K562 (cell line): Measurements from ENCODE around the gene GLP1R. TPM values are rescaled to one million over a fixed set of nuclear protein-coding genes. Genes with fewer than 3 reads are reported as not detected.

ENCODE experiments used
- ATAC-seq: fragments of 200-7000 bp; cut with Tn5 transposase; 3 replicates; pipeline ENCODE4 v1.9.1; 2020; ENCODE audit warnings: moderate library complexity
- BruUV-seq: library from RNA; stranded (reverse); fragments of 400-500 nt; replicated peaks from 2 replicates; lab custom pipeline; 2021; lab: Mats Ljungman, UMichigan
- CTCF ChIA-PET: fragments of 300-600 bp; formaldehyde crosslinking; extraction: SDS; loops from one replicate; lab custom pipeline; 2021; ENCODE audit warnings: low intra/inter-chr PET ratio; lab: Yijun Ruan, JAX
- POLR2A ChIA-PET: fragments of 300-600, 350-650 bp; sonication (Branson Sonifier 250); formaldehyde crosslinking; extraction: SDS; loops from one replicate; lab custom pipeline; 2021; ENCODE audit warnings: antibody characterized with exemption, inconsistent platforms; lab: Yijun Ruan, JAX
- DNase-seq, 4 experiments: peaks; one replicate each; pipeline versions ENCODE4 v3.0.0 to v3.0.0-alpha.2; 2011 to 2018; ENCODE audit warnings: low spot score in 3 of 4, mixed read lengths in 3 of 4; ENCODE audit errors: extremely low read depth in 1 of 4
- FAIRE-seq: peaks from 2 replicates; lab custom pipeline; 2011; peaks lifted over from hg19 to GRCh38; lab: Jason Lieb, UNC
- H2AFZ ChIP-seq: 2 replicates; pipeline ENCODE4 v1.6.0; 2011; ENCODE audit warnings: low read depth, low read length, control low read depth, inconsistent platforms
- H3K27ac ChIP-seq: fragments of 200-600 bp; 3 replicates; pipeline ENCODE4 v1.8.0; 2011; ENCODE audit warnings: low read depth, mild to moderate bottlenecking, control low read depth, inconsistent platforms, low read length, moderate library complexity, mixed read lengths; ENCODE audit errors: extremely low read depth
- H3K27me3 ChIP-seq, 2 experiments: fragments of 300-600 bp in 1 of 2; 2 replicates in 1 of 2; 3 replicates in 1 of 2; pipeline versions ENCODE4 v1.6.0 to v1.8.0; 2011; ENCODE audit warnings: inconsistent platforms in 2 of 2, low read length in 2 of 2, mild to moderate bottlenecking in 1 of 2, mixed read lengths in 1 of 2, moderate library complexity in 1 of 2; ENCODE audit not compliant: control insufficient read depth in 2 of 2, insufficient read depth in 2 of 2
- H3K36me3 ChIP-seq: fragments of 300-600 bp; 3 replicates; pipeline ENCODE4 v1.8.0; 2011; ENCODE audit warnings: mild to moderate bottlenecking, low read length, inconsistent platforms; ENCODE audit not compliant: control insufficient read depth, insufficient read depth
- H3K4me1 ChIP-seq, 2 experiments: fragments of 200-600 bp in 1 of 2; replicated peaks in 1 of 2; 2 replicates in 1 of 2; 3 replicates in 1 of 2; pipeline versions ENCODE4 v1.5.1 to v1.8.0; 2011; ENCODE audit warnings: inconsistent platforms in 2 of 2, low read length in 2 of 2, mild to moderate bottlenecking in 1 of 2, mixed read lengths in 1 of 2, moderate library complexity in 1 of 2; ENCODE audit not compliant: control insufficient read depth in 2 of 2, insufficient read depth in 2 of 2
- H3K4me2 ChIP-seq: 2 replicates; pipeline ENCODE4 v1.6.1; 2011; ENCODE audit warnings: low read length, control low read depth, inconsistent platforms, mixed read lengths; ENCODE audit not compliant: insufficient read depth
- H3K4me3 ChIP-seq: fragments of 200-600 bp; sonication (generic), shearing (Covaris generic); 2 replicates; pipeline ENCODE4 v1.5.1; 2016; ENCODE audit warnings: control low read depth, inconsistent platforms
- H3K79me2 ChIP-seq: fragments of 200-600 bp; 3 replicates; pipeline ENCODE4 v1.8.0; 2011; ENCODE audit warnings: low read length, inconsistent platforms; ENCODE audit not compliant: control insufficient read depth, insufficient read depth
- H3K9ac ChIP-seq, 2 experiments: 2 replicates each; pipeline versions ENCODE4 v1.6.0 to v1.6.1; 2011; ENCODE audit warnings: low read depth in 2 of 2, low read length in 2 of 2, control low read depth in 1 of 2, inconsistent platforms in 1 of 2, mild to moderate bottlenecking in 1 of 2, mixed read lengths in 1 of 2; ENCODE audit not compliant: insufficient read depth in 1 of 2
- H3K9me1 ChIP-seq: one replicate; pipeline ENCODE4 v1.6.0; 2011; ENCODE audit warnings: inconsistent platforms, mild to moderate bottlenecking, low read length, moderate library complexity; ENCODE audit not compliant: control insufficient read depth, insufficient read depth
- H3K9me3 ChIP-seq: replicated peaks from 2 replicates; pipeline ENCODE4 v1.5.1; 2011; ENCODE audit warnings: low read depth, low read length, inconsistent platforms; ENCODE audit not compliant: control insufficient read depth, insufficient read depth
- H4K20me1 ChIP-seq: replicated peaks from 2 replicates; pipeline ENCODE4 v1.6.1; 2011; ENCODE audit warnings: low read length, inconsistent platforms, mixed read lengths; ENCODE audit not compliant: control insufficient read depth, insufficient read depth
- BHLHE40 ChIP-seq: IDR thresholded peaks from 2 replicates; pipeline ENCODE4 v1.6.1; 2011; ENCODE audit warnings: low read length, improper control_type of control experiment
- CGGBP1 ChIP-seq: fragments of 250-450 bp; sonication (Bioruptor Pico); IDR thresholded peaks from 2 replicates; pipeline ENCODE4 v1.9.0; 2021; ENCODE audit warnings: mild to moderate bottlenecking
- ELF1 ChIP-seq: fragments of 200-800 bp; sonication (Bioruptor generic); IDR thresholded peaks from 2 replicates; pipeline ENCODE4 v1.6.1; 2016; ENCODE audit warnings: missing genetic modification characterization, missing compliant biosample characterization
- HIVEP1 ChIP-seq: fragments of 250-450 bp; sonication (Bioruptor Pico); IDR thresholded peaks from 2 replicates; pipeline ENCODE4 v1.4.0; 2020; ENCODE audit warnings: mild to moderate bottlenecking
- HMBOX1 ChIP-seq: sonication (generic); IDR thresholded peaks from 2 replicates; pipeline ENCODE4 v1.6.1; 2016
- HMGXB4 ChIP-seq: sonication (generic); formaldehyde crosslinking; IDR thresholded peaks from 2 replicates; pipeline ENCODE4 v1.8.1; 2023; ENCODE audit warnings: mild to moderate bottlenecking, missing genetic modification reagents
- HNRNPUL1 ChIP-seq: fragments of 200-400 bp; formaldehyde crosslinking; IDR thresholded peaks from 2 replicates; pipeline ENCODE4 v1.6.1; 2017; ENCODE audit warnings: low read length
- ILK ChIP-seq: fragments of 450-650 bp; IDR thresholded peaks from 2 replicates; pipeline ENCODE4 v1.6.1; 2016; ENCODE audit warnings: missing genetic modification characterization, low read depth, mild to moderate bottlenecking, missing compliant biosample characterization, moderate library complexity, borderline replicate concordance
- NFATC3 ChIP-seq: fragments of 450-650 bp; IDR thresholded peaks from 2 replicates; pipeline ENCODE4 v1.6.1; 2017; ENCODE audit warnings: mild to moderate bottlenecking
- NR4A1 ChIP-seq, 2 experiments: fragments of 250-450 bp in 1 of 2; fragments of 450-650 bp in 1 of 2; sonication (Bioruptor Pico) in 1 of 2; IDR thresholded peaks; 2 replicates each; pipeline versions ENCODE4 v1.4.0 to v1.6.1; 2016 to 2020; ENCODE audit warnings: mild to moderate bottlenecking in 2 of 2, missing compliant biosample characterization in 1 of 2, missing genetic modification characterization in 1 of 2, moderate library complexity in 1 of 2
- ZBTB7A ChIP-seq: IDR thresholded peaks from 2 replicates; pipeline ENCODE4 v1.6.1; 2011; ENCODE audit warnings: low read depth, mild to moderate bottlenecking, low read length, moderate library complexity, borderline replicate concordance; ENCODE audit not compliant: control insufficient read depth
- ZNF561 ChIP-seq: fragments of 450-650 bp; formaldehyde crosslinking; conservative IDR thresholded peaks from 2 replicates; pipeline ENCODE4 v1.4.0; 2020; ENCODE audit warnings: mild to moderate bottlenecking, moderate library complexity
- ZNF609 ChIP-seq: sonication (generic); formaldehyde crosslinking; IDR thresholded peaks from 2 replicates; pipeline ENCODE4 v1.8.1; 2023; ENCODE audit warnings: missing genetic modification reagents, mild to moderate bottlenecking, borderline replicate concordance
- ZNF668 ChIP-seq: fragments of 250-450 bp; sonication (Bioruptor Pico); IDR thresholded peaks from 2 replicates; pipeline ENCODE4 v1.8.0; 2022; ENCODE audit warnings: mild to moderate bottlenecking, inconsistent platforms
- WGBS: fragments of 100-300 bp; shearing (Covaris generic); methylation state at CpG from one replicate; pipeline ENCODE4 v1.1.6; 2016; ENCODE audit warnings: low coverage, mixed read lengths; ENCODE audit not compliant: insufficient coverage; ENCODE audit errors: missing lambda C conversion rate; 5-methylcytosine and 5-hydroxymethylcytosine counted together
- in situ Hi-C: fragments of 300-500 bp; cut with MboI; formaldehyde crosslinking; loops from 4 replicates; pipeline ENCODE4 v1.15.0; 2018; ENCODE audit warnings: inconsistent platforms, mixed read lengths
- intact Hi-C: fragments of 100-400 bp; cut with micrococcal nuclease; formaldehyde crosslinking; loops from 2 replicates; pipeline ENCODE4 v1.14.2; 2022
- polyA plus RNA-seq, 8 experiments: library from polyadenylated mRNA; depleted of rRNA in 4 of 8; stranded (reverse) in 5 of 8; unstranded in 3 of 8; fragments of >200 nt; fragmentation: Nextera tagmentation in 2 of 8; fragmentation: Illumina TruSeq in 1 of 8; extraction: Ambion mirVana in 2 of 8; extraction: Trizol in 1 of 8; gene quantifications; 2 replicates each; pipeline versions ENCODE4 v1.2.1 to v1.2.3, GENCODE V29; 2011 to 2014; ENCODE audit warnings: inconsistent platforms in 1 of 8, missing spikeins in 1 of 8
- total RNA-seq, 7 experiments: library from RNA; depleted of rRNA in 6 of 7; stranded (reverse); fragments of >200 nt in 6 of 7; fragmentation: Illumina TruSeq in 2 of 7; extraction: Trizol in 2 of 7; gene quantifications; 2 replicates each; pipeline versions ENCODE4 v1.2.1 to v1.2.3, GENCODE V29; 2011 to 2021; ENCODE audit warnings: low replicate concordance in 1 of 7

The GLP1R gene
- total and polyA plus RNA-seq, 9 of the 15 experiments (the other 6 are each of a cell fraction or from before 2014, with no cell fraction given), result not detected

- TF ChIP-seq HMBOX1 (no peak), ZNF561 (CRISPR knock-in tag) (no peak), ILK (tag) (no peak), ZNF668 (CRISPR knock-in tag) (no peak), ELF1 (tag) (no peak), NFATC3 (no peak), CGGBP1 (CRISPR knock-in tag) (no peak)
Observed at GRCh38 chr6:39082310-39082709, 33.7 kb downstream of the GLP1R start (continued).

GRCh38 chr6:39083231-39083634 lies 34.7 kb downstream of the GLP1R start:
- intact Hi-C loops, result no loop called here
- TF ChIP-seq HIVEP1 (CRISPR knock-in tag), result no peak
- no peak for TF ChIP-seq HNRNPUL1
- TF ChIP-seq NR4A1 (CRISPR knock-in tag; IDR thresholded peaks at IDR 0.05), result no peak
- no peak for TF ChIP-seq NR4A1 (tag; IDR thresholded peaks at IDR 0.05)
- TF ChIP-seq BHLHE40, result no peak
- TF ChIP-seq ZNF609 (CRISPR knock-in tag), result no peak
- no peak for TF ChIP-seq ZBTB7A
- TF ChIP-seq HMGXB4, result no peak

More at GRCh38 chr6:39083231-39083634, 34.7 kb downstream of the GLP1R start:
- Histone ChIP-seq H3K27me3 (peaks cover 25 to 76% of the 10 kb centered on the region in 2 experiments; a peak in 4 of 5 replicates), H3K4me3 (no peak overlapping the region), H3K9ac (no peak overlapping the region), H3K27ac (no peak overlapping the region), H3K79me2 (no peaks in the 10 kb centered on the region), H3K9me3 (no peaks in the 10 kb centered on the region), H3K4me1 (no peaks in the 10 kb centered on the region), H3K9me1 (no peaks in the 10 kb centered on the region), H4K20me1 (peaks cover 17% of the 10 kb centered on the region), H2AFZ (no peak overlapping the region), H3K36me3 (no peaks in the 10 kb centered on the region), H3K4me2 (no peak overlapping the region)
- ATAC-seq (no peak), FAIRE-seq (no peak), DNase-seq (no peak)
- ChIA-PET CTCF (no interaction called here), POLR2A (interaction anchor here (1.4 kb wide), 1 partner anchor 10 kb away, joined by 5 read pairs; no protein-coding TSS in a partner anchor)
- BruUV-seq, result no TSS peak
- in situ Hi-C loops, result no loop called here
- 0% methylated on average over 2 of the region's 2 CpGs for WGBS
